Activated B cell treated with CpG ODN at 0.5 μM for 24 hours (primary cell): ENCODE results near the gene FUZ. TPM values are rescaled to one million over a fixed set of nuclear protein-coding genes. Genes with fewer than 3 reads are reported as not detected.

Experiments
- ATAC-seq: fragments of 200-7000 bp; cut with Tn5 transposase; one replicate; pipeline ENCODE4 v1.10.0; 2021; ENCODE audit warnings: low read depth, mild to moderate bottlenecking, moderate library complexity
- CTCF ChIA-PET: fragments of 350-600 bp; sonication (Branson Sonifier 250); formaldehyde crosslinking; loops from one replicate; lab custom pipeline; 2021; ENCODE audit warnings: antibody characterized with exemption; lab: Charles Lee
- POLR2A ChIA-PET: fragments of 350-600 bp; sonication (Branson Sonifier 250); formaldehyde crosslinking; loops from one replicate; lab custom pipeline; 2021; ENCODE audit warnings: antibody characterized with exemption; lab: Charles Lee
- DNase-seq: peaks from one replicate; pipeline ENCODE4 v3.0.0; 2022
- H3K27ac Mint-ChIP-seq: one replicate; pipeline ENCODE4 v1.8.0; 2020; ENCODE audit warnings: mixed read lengths
- H3K27me3 Mint-ChIP-seq: one replicate; pipeline ENCODE4 v1.8.0; 2021; ENCODE audit warnings: mixed read lengths
- H3K36me3 Mint-ChIP-seq: one replicate; pipeline ENCODE4 v1.8.0; 2021; ENCODE audit warnings: low read depth, mixed read lengths
- H3K4me1 Mint-ChIP-seq: one replicate; pipeline ENCODE4 v1.8.0; 2021; ENCODE audit warnings: mixed read lengths
- H3K4me3 Mint-ChIP-seq: one replicate; pipeline ENCODE4 v1.8.0; 2020; ENCODE audit warnings: mild to moderate bottlenecking, mixed read lengths
- H3K9me3 Mint-ChIP-seq: one replicate; pipeline ENCODE4 v1.8.0; 2020; ENCODE audit warnings: mixed read lengths
- intact Hi-C: fragments of 100-400 bp; cut with micrococcal nuclease; formaldehyde crosslinking; loops from one replicate; pipeline ENCODE4 v1.15.1; 2024
- total RNA-seq: library from RNA; stranded (reverse); gene quantifications from 2 replicates; pipeline ENCODE4 v1.2.3, GENCODE V29; 2022
- TF ChIP-seq, protein P1 (sequence below): fragments of 200-600 bp; IDR thresholded peaks from one replicate; pipeline ENCODE4 v1.8.0; 2022; ENCODE audit warnings: antibody characterized with exemption, mild to moderate bottlenecking

FUZ gene
- 12.0 and 15.0 TPM in 2 replicates for total RNA-seq

GRCh38 chr19:49812997-49813861 is at the start of gene FUZ:
Gene FUZ, minus strand, starts transcription at chr19:49813292. Its CDS starts 186 bp downstream, at chr19:49813106.
- ATAC-seq (peak; percentile 58), DNase-seq (peak; percentile 81)
- TF ChIP-seq, protein P1, sequence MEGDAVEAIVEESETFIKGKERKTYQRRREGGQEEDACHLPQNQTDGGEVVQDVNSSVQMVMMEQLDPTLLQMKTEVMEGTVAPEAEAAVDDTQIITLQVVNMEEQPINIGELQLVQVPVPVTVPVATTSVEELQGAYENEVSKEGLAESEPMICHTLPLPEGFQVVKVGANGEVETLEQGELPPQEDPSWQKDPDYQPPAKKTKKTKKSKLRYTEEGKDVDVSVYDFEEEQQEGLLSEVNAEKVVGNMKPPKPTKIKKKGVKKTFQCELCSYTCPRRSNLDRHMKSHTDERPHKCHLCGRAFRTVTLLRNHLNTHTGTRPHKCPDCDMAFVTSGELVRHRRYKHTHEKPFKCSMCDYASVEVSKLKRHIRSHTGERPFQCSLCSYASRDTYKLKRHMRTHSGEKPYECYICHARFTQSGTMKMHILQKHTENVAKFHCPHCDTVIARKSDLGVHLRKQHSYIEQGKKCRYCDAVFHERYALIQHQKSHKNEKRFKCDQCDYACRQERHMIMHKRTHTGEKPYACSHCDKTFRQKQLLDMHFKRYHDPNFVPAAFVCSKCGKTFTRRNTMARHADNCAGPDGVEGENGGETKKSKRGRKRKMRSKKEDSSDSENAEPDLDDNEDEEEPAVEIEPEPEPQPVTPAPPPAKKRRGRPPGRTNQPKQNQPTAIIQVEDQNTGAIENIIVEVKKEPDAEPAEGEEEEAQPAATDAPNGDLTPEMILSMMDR: no peak
- H3K4me3 Mint-ChIP-seq: peak within 1 kb of the TSS; percentile 94
- CTCF ChIA-PET: interaction anchor here (0.9 kb wide), 1 partner anchor 63 kb away, joined by 4 read pairs; the partner anchor contains the start of gene AKT1S1
- no peaks in the 10 kb centered on the region for H3K9me3 Mint-ChIP-seq
- peak within 1 kb of the TSS; percentile 99 for H3K27ac Mint-ChIP-seq
- POLR2A ChIA-PET: interaction anchor here (0.6 to 2.8 kb wide), 19 partner anchors 31 to 516 kb away, joined by 3 to 23 read pairs (median 6); partner anchors contain the start of genes AKT1S1, ALDH16A1, AP2A1 and IL4I1
- intact Hi-C loops: loop anchor here (1.0 to 2.0 kb wide), 9 partner anchors 37 to 1176 kb away; partner anchors contain the start of genes AKT1S1, ATF5, DBP and NUP62
- H3K36me3 Mint-ChIP-seq: peaks cover 12% of the 10 kb centered on the region
- H3K4me1 Mint-ChIP-seq: peaks cover 42% of the 10 kb centered on the region
- no peaks in the 10 kb centered on the region for H3K27me3 Mint-ChIP-seq

DNA sequence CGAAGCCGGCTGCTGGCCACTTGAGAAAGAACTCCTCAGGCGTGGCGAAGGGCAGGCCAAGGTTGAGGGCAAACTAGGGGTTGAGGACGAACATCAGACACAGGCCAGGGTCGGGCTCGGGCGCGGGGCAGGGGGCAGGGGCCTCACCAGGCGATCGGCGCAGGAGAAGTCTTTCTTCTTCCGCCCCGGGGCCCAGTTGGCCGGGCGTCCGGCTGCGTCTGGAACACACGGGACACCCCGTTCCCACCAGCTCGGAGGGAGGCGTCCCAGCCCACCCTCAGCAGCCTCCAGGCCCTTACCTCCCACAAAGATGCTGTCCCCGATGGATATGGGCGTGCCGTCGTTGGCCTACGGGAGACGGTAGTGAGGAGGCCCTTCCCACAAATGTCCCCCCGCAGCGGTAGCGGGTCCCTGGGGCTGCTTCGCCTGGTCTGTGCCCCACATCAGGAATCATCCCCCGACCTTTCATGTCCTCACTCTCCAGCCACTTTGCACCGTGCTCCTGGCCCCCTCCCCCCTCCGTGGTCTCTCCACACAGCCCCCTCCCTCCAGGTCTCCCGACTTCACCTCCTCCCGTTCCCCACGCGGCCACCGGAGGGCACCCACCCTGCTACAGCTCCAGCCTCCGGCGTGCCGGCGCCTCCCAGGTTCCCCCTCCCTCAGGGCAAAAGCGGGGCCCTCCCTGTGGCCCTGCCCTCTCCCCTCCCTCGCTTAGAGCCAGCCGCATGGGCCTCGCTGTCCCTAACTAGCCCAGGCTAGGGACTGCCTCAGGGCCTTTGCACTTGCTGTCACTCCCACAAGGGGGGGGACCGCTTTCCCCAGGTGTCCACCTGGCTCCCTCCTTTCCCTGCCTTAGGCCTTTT is 49.5 kb upstream of the FUZ start:
- DNase-seq: no peak
- intact Hi-C loops: no loop called here
- Mint-ChIP-seq H3K27ac (no peak overlapping the region), H3K4me1 (peaks cover 26% of the 10 kb centered on the region), H3K27me3 (no peaks in the 10 kb centered on the region), H3K9me3 (no peaks in the 10 kb centered on the region), H3K4me3 (no peak overlapping the region), H3K36me3 (peaks cover 67% of the 10 kb centered on the region)
- TF ChIP-seq, protein P1: no peak
- POLR2A ChIA-PET: interaction anchor here (0.9 to 2.2 kb wide), 4 partner anchors 9 to 14 kb away, joined by 3 to 9 read pairs (median 4); partner anchors contain the start of genes AKT1S1, PTOV1 and TBC1D17
- ATAC-seq: no peak
- CTCF ChIA-PET: no interaction called here

DNA sequence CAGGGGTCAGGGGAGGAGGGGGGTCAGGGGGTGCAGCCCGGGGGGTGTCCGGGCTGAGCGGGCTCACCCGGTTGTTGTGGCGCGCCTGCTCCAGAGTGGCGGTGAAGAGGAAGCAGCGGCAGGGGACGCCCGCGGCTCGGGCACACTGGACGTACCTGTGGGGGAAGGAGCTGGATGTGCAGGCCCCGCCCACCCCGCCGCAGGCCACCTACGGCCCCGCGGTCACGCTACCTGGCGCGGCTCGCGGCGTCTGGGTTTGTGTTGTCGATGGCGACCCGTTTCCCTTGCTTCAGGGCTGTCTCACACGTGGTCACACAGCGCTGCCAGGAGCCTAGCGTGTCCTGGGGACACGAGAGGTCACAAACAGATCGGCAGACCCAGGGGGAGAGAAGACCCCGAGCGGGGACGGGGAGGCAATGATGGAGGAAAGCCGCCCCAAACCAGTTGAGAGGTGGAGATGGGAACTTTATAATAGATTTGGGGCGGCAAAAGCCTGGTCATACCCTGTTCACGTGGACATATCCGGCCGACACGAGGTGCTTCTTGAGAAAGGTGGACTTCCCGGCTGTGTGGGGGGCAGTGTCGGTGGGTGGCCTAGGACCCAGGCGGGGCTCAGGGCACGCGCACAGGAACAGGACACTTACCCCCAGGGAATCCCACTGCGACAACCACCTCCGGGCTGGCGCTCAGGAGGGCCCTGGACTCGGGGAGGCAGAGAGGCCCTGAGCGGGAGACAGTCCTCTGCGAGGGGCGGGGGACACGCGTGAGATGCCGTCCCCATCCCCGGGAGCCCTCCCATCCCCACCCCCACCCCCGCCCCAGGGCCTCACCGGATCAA is 48.7 kb upstream of the FUZ start:
- H3K4me1 Mint-ChIP-seq: peaks cover 21% of the 10 kb centered on the region
- H3K4me3 Mint-ChIP-seq: no peak overlapping the region
- peaks cover 71% of the 10 kb centered on the region for H3K36me3 Mint-ChIP-seq
- DNase-seq: no peak
- TF ChIP-seq, protein P1: no peak
- no peaks in the 10 kb centered on the region for H3K27me3 Mint-ChIP-seq
- H3K27ac Mint-ChIP-seq: no peak overlapping the region
- H3K9me3 Mint-ChIP-seq: no peaks in the 10 kb centered on the region
- no peak for ATAC-seq
- intact Hi-C loops: no loop called here
- ChIA-PET POLR2A (interaction anchor here (1.0 to 1.1 kb wide), 2 partner anchors 8 to 15 kb away, joined by 3 read pairs; partner anchors contain the start of genes AKT1S1 and TBC1D17), CTCF (no interaction called here)

DNA sequence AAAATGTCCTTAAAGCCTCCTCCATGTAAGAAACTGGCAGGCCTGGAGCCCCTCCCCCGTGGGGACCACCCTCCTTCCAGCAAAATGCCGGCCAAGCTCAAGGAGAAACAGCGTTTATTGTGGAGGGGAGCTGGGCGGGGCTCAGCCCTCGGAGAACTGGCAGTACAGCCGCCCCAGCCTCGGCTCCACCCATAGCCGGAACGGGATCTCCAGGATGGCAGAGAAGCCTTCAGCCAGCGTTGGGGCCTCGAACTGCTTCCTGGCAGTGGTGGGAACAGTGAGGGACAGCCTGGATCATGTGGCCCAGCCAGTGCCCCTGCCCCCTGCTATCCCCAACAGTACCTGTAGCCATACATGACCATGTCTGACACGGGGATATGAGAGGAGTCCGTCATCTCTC is 48.0 kb upstream of the FUZ start:
- ChIA-PET CTCF (no interaction called here), POLR2A (interaction anchor here (0.5 to 0.6 kb wide), 2 partner anchors 17 to 105 kb away, joined by 3 to 13 read pairs; no protein-coding TSS in a partner anchor)
- Mint-ChIP-seq H3K4me3 (no peak overlapping the region), H3K27me3 (no peaks in the 10 kb centered on the region), H3K27ac (no peak overlapping the region), H3K36me3 (peaks cover 75% of the 10 kb centered on the region), H3K9me3 (no peaks in the 10 kb centered on the region), H3K4me1 (peaks cover 14% of the 10 kb centered on the region)
- intact Hi-C loops: no loop called here
- no peak for DNase-seq
- ATAC-seq: no peak
- TF ChIP-seq, protein P1: no peak
